ENCODE measurements around the gene HLA-DOA.

HLA-DOA gene

DNA sequence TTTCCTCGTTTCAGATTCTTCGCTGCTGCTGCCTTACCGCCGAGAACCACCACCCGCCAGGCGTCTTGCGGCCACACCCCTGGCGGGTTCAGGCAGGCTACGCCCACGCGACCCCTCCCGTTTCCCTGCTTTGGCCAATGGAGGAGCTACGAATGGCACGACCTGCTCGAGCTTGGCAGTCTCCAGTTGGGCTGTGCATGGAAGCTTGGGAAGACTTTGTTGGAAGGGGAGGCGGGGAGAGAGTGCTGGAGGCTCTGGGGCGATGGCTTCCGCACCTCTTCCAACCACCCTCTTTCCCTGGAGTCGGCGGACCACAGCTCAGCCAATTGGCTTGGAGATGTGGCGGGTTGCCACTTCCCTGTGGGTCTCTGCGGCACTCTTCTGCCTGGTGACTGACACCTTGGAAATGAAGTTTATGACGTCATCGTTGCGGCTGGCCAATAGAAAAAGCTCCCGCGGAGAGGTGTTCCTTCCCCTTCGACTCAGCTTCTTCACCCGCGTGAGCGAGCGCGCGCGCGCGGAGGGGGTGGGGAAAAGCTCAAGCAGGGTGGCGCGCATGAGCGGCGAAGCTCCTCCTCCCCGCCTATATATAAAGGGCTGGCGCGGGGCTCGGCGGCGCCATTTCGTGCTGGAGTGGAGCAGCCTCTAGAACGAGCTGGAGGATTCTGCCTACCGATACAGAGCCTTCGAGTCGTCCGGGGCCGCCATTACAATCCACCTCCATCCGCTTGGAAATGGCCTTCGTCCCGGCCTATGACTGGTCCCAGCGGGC, 37.6 kb downstream of the HLA-DOA start:
- Histone ChIP-seq H3K27ac (ENCODE audit: insufficient read depth, low read depth, low read length, poor library complexity, severe bottlenecking) (peak overlapping the region; percentile 99), H3K9me3 (ENCODE audit: control insufficient read depth, low read length) (no peaks in the 10 kb centered on the region), H3K27me3 (ENCODE audit: control insufficient read depth, insufficient read depth, low read length, poor library complexity, severe bottlenecking) (no peaks in the 10 kb centered on the region), H3K4me1 (ENCODE audit: control insufficient read depth, insufficient read depth, low read length) (peaks cover 13% of the 10 kb centered on the region), H3K4me3 (ENCODE audit: insufficient read depth, low read depth, low read length) (peak overlapping the region; percentile 95), H3K36me3 (ENCODE audit: control insufficient read depth, insufficient read depth, low read length) (peaks cover 30% of the 10 kb centered on the region)
- WGBS, 2 experiments, result 0 to 1% methylated on average over 58 of the region's 58 CpGs

DNA sequence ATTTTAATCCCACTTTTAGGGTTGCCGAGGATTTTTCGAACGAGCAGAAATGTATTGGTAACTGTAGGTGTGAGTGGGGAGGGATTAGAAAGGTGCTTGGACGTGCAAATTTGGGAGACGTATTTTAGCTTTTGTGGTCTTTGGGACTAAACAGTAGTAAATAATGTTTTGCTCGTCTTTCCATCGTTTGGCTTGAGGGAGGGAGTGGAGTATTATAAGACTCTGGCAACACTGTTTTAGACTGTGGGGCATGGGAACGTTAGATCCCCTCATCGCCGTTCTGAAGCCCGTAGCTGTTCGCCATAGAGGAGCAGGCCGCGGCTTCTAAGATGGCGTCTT, 38.2 kb downstream of the HLA-DOA start:
- peak overlapping the region; percentile 72 for H3K4me3 ChIP-seq (ENCODE audit: insufficient read depth, low read depth, low read length)
- 0 to 1% methylated on average over 15 of the region's 15 CpGs for WGBS, 2 experiments

DNA sequence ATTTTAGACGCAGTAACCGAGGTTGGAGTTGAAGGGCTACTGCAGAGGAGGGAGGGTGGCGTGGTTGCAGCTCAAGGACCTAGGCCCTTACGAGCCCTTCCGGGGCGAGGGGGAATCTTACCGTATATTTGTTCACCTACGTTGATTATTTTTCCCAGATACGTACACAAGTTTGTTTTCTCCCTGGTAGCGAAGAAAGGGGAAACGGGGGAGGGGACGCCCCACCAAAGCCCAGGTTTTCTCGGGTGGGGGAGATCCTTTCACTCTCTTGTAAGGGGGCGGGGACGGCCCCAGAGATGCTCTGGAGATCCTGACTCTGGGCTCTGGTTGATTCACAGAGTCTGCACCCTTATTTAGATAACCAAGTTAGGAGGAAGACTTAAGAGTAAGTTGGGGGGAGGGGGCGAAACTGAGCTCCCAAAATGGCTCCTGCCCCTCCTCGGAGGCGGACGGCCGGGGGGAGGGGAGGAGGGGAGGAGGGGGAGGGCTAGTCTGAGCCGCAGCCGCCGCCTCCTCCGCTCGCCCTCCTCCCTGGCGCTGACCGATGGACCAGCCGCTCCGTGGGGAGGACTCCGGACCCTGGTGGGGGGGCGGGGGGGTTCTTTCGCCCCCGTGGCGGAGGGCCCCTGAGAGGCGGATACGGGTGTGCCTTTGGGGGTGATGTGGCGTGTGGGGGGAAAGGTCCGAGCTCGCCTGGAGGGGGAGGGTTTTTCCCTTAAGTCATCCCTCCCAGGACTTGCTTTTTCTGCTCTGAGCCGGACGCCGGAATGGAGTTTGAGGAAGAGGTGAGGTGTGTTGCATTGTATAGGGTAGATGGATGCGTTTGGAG, 38.8 kb downstream of the HLA-DOA start:
- WGBS, 2 experiments, result 0 to 1% methylated on average over 42 to 43 of the region's 43 CpGs
- H3K36me3 ChIP-seq (ENCODE audit: control insufficient read depth, insufficient read depth, low read length), result peaks cover 18% of the 10 kb centered on the region

More for the DNA sequence above, 38.2 kb downstream of the HLA-DOA start:
- H3K27ac ChIP-seq (ENCODE audit: insufficient read depth, low read depth, low read length, poor library complexity, severe bottlenecking), result peak overlapping the region; percentile 99
- peaks cover 24% of the 10 kb centered on the region for H3K36me3 ChIP-seq (ENCODE audit: control insufficient read depth, insufficient read depth, low read length)
- no peaks in the 10 kb centered on the region for H3K27me3 ChIP-seq (ENCODE audit: control insufficient read depth, insufficient read depth, low read length, poor library complexity, severe bottlenecking)
- H3K9me3 ChIP-seq (ENCODE audit: control insufficient read depth, low read length), result no peaks in the 10 kb centered on the region
- peaks cover 16% of the 10 kb centered on the region for H3K4me1 ChIP-seq (ENCODE audit: control insufficient read depth, insufficient read depth, low read length)

DNA sequence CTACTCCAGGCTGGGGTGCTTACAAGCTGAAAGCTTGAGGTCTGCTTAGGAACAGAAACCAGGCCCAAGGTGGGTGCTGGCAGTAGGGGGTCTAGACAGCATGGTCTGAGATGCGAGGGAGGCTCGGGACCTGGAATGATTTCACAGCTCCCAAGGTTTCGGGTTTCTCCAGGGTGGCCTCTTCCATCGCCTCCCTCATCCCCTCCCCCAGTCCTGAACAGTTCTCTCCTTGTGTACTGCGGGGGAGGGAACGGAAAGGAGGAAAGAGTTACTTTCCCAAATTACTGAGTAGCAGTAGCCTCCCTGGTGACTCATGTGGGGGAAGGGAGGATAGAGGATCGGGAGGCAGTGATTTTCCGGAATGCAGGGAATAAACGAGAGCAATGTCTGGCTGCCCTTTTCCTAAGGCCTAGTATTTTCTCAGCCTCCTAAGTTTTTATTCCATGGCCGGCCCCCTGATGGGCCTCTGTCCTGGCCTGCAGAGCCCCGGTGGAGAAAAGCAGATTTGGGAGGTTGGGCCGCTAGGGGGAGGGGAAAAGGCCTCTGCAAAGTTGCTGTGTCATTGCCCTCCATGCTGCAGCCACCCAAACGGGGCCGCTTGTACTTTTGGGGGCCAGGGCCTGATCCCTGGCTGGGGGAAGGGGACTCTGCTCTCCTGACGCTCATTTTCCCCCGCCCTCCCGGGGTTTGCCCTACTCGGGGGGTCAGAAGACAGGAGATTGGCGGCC, 39.5 kb downstream of the HLA-DOA start:
- WGBS, 2 experiments, result 0% methylated on average over 19 of the region's 19 CpGs
- Histone ChIP-seq H3K36me3 (ENCODE audit: control insufficient read depth, insufficient read depth, low read length) (peaks cover 10% of the 10 kb centered on the region), H3K9me3 (ENCODE audit: control insufficient read depth, low read length) (no peaks in the 10 kb centered on the region), H3K4me3 (ENCODE audit: insufficient read depth, low read depth, low read length) (peak overlapping the region; percentile 72), H3K27ac (ENCODE audit: insufficient read depth, low read depth, low read length, poor library complexity, severe bottlenecking) (peak overlapping the region; percentile 99), H3K27me3 (ENCODE audit: control insufficient read depth, insufficient read depth, low read length, poor library complexity, severe bottlenecking) (no peaks in the 10 kb centered on the region), H3K4me1 (ENCODE audit: control insufficient read depth, insufficient read depth, low read length) (peaks cover 9% of the 10 kb centered on the region)

More for the DNA sequence above, 38.8 kb downstream of the HLA-DOA start:
- H3K9me3 ChIP-seq (ENCODE audit: control insufficient read depth, low read length), result no peaks in the 10 kb centered on the region
- H3K4me3 ChIP-seq (ENCODE audit: insufficient read depth, low read depth, low read length), result peak overlapping the region; percentile 72
- peak overlapping the region; percentile 99 for H3K27ac ChIP-seq (ENCODE audit: insufficient read depth, low read depth, low read length, poor library complexity, severe bottlenecking)
- H3K27me3 ChIP-seq (ENCODE audit: control insufficient read depth, insufficient read depth, low read length, poor library complexity, severe bottlenecking), result no peaks in the 10 kb centered on the region
- peaks cover 13% of the 10 kb centered on the region for H3K4me1 ChIP-seq (ENCODE audit: control insufficient read depth, insufficient read depth, low read length)

DNA sequence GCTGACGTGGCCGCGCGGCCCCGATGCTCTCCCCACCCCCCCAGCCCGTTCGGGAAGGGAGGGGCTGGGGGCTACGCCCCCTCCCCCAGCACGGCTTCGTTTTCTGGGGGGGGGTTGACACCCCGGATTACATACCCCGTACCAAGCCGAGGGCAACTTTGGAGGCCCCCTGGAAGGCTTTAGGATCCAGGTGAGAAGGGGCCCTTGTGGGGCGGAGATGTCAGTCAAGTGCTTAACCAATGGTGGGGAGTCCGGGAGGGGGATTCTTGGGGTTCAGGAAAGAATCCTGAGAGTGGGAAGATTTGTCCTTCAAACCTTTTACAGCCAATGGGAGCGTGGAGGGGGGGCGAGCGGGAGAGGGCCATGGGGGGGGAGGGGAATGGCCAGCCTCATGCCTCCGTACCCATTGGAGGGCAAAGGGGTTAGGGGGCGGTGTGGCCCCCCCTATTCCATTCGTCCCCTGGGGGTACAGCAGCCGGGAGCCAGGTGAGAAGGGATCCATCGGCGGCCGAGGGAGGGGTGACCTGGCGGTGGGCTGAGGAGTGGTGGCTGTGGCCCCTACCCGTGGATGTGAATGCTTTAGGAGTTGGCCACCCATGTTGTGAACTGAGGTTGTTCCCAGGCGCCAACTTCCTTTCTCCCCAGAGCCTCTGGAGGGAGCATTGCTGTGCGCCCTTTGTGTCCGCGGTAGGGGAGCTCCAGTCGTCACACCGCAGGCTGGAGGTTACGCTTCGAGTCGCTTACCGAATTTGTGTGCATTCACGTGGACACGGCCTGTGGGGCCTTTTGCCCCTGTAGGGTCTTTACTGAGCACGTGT, 40.3 kb downstream of the HLA-DOA start:
- no peaks in the 10 kb centered on the region for H3K9me3 ChIP-seq (ENCODE audit: control insufficient read depth, low read length)
- WGBS, 2 experiments, result 0 to 1% methylated on average over 40 of the region's 40 CpGs
- H3K4me3 ChIP-seq (ENCODE audit: insufficient read depth, low read depth, low read length), result peak overlapping the region; percentile 72
- H3K27ac ChIP-seq (ENCODE audit: insufficient read depth, low read depth, low read length, poor library complexity, severe bottlenecking), result peak overlapping the region; percentile 99
- peaks cover 6% of the 10 kb centered on the region for H3K36me3 ChIP-seq (ENCODE audit: control insufficient read depth, insufficient read depth, low read length)
- no peaks in the 10 kb centered on the region for H3K27me3 ChIP-seq (ENCODE audit: control insufficient read depth, insufficient read depth, low read length, poor library complexity, severe bottlenecking)
- H3K4me1 ChIP-seq (ENCODE audit: control insufficient read depth, insufficient read depth, low read length), result peaks cover 9% of the 10 kb centered on the region

DNA sequence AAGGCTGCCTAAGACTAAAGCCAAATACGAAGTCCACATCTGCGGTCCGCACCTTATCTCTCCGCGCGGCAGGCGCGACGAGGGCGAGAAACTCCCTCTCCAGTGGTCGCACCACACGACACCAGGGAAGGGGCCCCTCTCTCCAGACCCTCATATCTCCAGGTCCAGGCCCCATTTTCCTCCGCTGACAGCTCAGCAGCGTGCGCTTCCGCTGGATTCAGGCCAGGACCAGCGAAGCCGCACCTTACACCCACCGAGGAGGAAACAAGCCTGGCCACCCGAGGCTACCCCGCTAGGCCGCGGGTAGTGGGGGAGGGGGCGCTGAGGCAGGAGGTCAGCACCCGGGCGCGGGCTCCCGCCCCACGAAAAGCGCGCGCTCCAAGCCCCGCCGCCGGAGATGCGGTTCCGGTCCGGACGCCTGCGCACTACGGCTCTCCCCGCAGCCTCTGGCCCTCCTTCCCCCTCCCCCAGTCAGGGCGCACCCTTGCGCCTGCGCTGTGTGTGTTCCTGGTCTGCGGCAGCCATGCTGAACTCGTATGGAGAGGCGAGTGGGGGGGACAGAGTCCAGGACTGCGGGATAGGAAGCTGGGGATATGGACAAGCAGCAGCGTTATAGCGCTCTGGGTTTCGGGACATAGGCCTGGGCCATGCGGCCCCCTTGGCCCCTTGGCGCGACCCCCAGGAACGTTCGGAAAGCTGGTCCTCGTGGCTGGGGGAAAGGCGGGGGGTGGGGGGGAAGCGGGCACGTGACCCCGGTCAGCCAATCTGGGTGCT, 41.1 kb downstream of the HLA-DOA start, which contains the start of gene BRD2:
BRD2 (plus strand) TSS at position 502 of the 774 bp plus-strand sequence. CDS start 4,305 bp downstream, outside the sequence.
- peak within 1 kb of the TSS; percentile 99 for H3K27ac ChIP-seq (ENCODE audit: insufficient read depth, low read depth, low read length, poor library complexity, severe bottlenecking)
- H3K36me3 ChIP-seq (ENCODE audit: control insufficient read depth, insufficient read depth, low read length), result peaks cover 6% of the 10 kb centered on the region
- no peaks in the 10 kb centered on the region for H3K9me3 ChIP-seq (ENCODE audit: control insufficient read depth, low read length)
- 0 to 1% methylated on average over 62 of the region's 62 CpGs for WGBS, 2 experiments
- peak within 1 kb of the TSS; percentile 72 for H3K4me3 ChIP-seq (ENCODE audit: insufficient read depth, low read depth, low read length)
- peaks cover 9% of the 10 kb centered on the region for H3K4me1 ChIP-seq (ENCODE audit: control insufficient read depth, insufficient read depth, low read length)
- no peaks in the 10 kb centered on the region for H3K27me3 ChIP-seq (ENCODE audit: control insufficient read depth, insufficient read depth, low read length, poor library complexity, severe bottlenecking)

DNA sequence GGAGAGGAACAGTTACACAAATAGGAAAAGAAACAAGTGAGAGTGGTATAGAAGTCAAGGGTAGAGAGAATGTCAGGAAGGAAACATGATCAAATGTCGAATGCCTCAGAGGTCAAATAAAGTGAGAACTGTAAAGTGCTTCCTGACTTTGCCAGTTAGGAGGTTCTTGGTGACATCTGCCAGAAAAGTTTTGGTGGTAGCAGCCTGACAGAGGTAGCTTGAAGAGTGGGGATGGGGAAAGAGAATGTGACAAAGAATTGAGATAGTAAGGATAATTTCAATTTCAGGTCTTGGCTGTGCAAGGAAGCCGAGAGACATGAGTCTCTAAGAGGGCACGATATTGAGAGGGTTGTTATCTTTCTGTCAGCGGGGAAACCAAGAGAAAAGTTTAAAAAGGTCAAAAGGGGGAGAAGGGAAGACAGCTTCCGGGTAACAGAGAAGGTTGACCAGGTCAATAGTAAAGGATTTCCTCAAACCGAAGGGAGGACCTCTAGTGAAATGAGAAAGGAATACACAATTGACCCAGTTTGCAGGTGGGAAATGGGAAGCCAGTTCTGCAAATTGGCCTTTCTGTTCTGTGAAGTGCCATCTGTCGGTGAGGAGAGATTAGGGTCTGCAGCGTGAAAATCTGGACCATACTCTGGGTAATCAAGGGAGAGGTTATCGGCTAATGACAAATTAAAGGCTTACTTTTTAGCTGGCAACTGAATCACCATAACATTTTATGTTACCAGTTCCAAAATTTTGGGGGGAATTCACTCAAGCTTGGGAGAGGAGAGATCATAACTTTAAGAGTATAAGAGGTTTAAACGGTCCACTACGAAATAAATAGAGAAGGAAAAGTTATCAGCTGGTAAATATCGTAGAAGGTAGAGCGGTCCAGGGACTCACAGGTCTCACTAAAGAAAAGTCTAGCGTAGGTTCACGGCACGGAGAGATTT, 42.0 kb downstream of the HLA-DOA start:
- H3K36me3 ChIP-seq (ENCODE audit: control insufficient read depth, insufficient read depth, low read length), result no peaks in the 10 kb centered on the region
- H3K9me3 ChIP-seq (ENCODE audit: control insufficient read depth, low read length), result no peaks in the 10 kb centered on the region
- peak overlapping the region; percentile 99 for H3K27ac ChIP-seq (ENCODE audit: insufficient read depth, low read depth, low read length, poor library complexity, severe bottlenecking)
- H3K27me3 ChIP-seq (ENCODE audit: control insufficient read depth, insufficient read depth, low read length, poor library complexity, severe bottlenecking), result no peaks in the 10 kb centered on the region
- H3K4me3 ChIP-seq (ENCODE audit: insufficient read depth, low read depth, low read length), result peak overlapping the region; percentile 72
- peaks cover 9% of the 10 kb centered on the region for H3K4me1 ChIP-seq (ENCODE audit: control insufficient read depth, insufficient read depth, low read length)
- WGBS, 2 experiments, result 12% methylated on average over 16 of the region's 16 CpGs

DNA sequence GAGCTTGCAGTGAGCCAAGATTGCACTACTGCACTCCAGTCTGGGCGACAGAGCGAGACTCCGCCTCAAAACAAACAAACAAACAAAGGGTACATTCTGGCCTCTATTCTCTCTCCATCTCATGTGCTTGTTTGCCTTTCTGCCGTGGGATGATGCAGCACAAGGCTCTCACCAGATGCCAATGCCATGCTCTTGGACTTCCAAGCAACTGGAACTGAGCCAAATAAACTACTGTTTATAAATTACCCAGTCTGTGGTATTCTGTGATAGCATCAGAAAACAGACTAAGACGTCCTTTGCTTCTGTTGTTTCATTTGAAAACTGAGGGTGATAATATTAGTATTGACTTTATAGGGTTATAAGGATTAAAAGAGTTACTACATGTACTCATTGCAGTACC, 44.6 kb downstream of the HLA-DOA start:
- no peak overlapping the region for H3K27ac ChIP-seq (ENCODE audit: insufficient read depth, low read depth, low read length, poor library complexity, severe bottlenecking)
- no peak overlapping the region for H3K4me3 ChIP-seq (ENCODE audit: insufficient read depth, low read depth, low read length)
- peaks cover 9% of the 10 kb centered on the region for H3K4me1 ChIP-seq (ENCODE audit: control insufficient read depth, insufficient read depth, low read length)
- no peaks in the 10 kb centered on the region for H3K9me3 ChIP-seq (ENCODE audit: control insufficient read depth, low read length)
- H3K36me3 ChIP-seq (ENCODE audit: control insufficient read depth, insufficient read depth, low read length), result no peaks in the 10 kb centered on the region
- WGBS, 2 experiments, result 86 to 89% methylated on average over 5 of the region's 5 CpGs
- H3K27me3 ChIP-seq (ENCODE audit: control insufficient read depth, insufficient read depth, low read length, poor library complexity, severe bottlenecking), result no peaks in the 10 kb centered on the region
